Urothelium cell line (cell line): Measurements from ENCODE around the gene CARD11.
"Not testable (repeated sequence)": the region's sequence is repeated elsewhere in the genome, so short reads cannot be mapped to it uniquely, and the experiment has no call there.

Experiments used
- DNase-seq: peaks from one replicate; pipeline ENCODE4 v3.0.0; 2011; ENCODE audit warnings: low spot score, mixed read lengths
- FAIRE-seq: peaks from 2 replicates; lab custom pipeline; 2011; peaks lifted over from hg19 to GRCh38; lab: Jason Lieb, UNC

The CARD11 gene

GRCh38 chr7:2967705-2968104, 76.0 kb downstream of the CARD11 start:
- FAIRE-seq (no peak), DNase-seq (no peak)

- no peak for DNase-seq
- no peak for FAIRE-seq
Measured at GRCh38 chr7:2967253-2967652, 76.4 kb downstream of the CARD11 start.

GRCh38 chr7:2966466-2967078, 77.1 kb downstream of the CARD11 start:
- FAIRE-seq (peak; percentile 80), DNase-seq (no peak)

GRCh38 chr7:2965745-2966270, 77.9 kb downstream of the CARD11 start:
- FAIRE-seq, result peak; percentile 37
- no peak for DNase-seq

GRCh38 chr7:2965301-2965700, 78.4 kb downstream of the CARD11 start:
- FAIRE-seq, result no peak

GRCh38 chr7:2964208-2964607, 79.5 kb downstream of the CARD11 start:
- peak; percentile 89 for FAIRE-seq
- no peak for DNase-seq

More at GRCh38 chr7:2965301-2965700, 78.4 kb downstream of the CARD11 start:
- no peak for DNase-seq

GRCh38 chr7:2962865-2963264, 80.8 kb downstream of the CARD11 start:
- no peak for FAIRE-seq

GRCh38 chr7:2959828-2960599, 83.7 kb downstream of the CARD11 start:
- FAIRE-seq (peak; percentile 27), DNase-seq (no peak)

More at GRCh38 chr7:2962865-2963264, 80.8 kb downstream of the CARD11 start:
- DNase-seq, result no peak

GRCh38 chr7:2959103-2959680, 84.5 kb downstream of the CARD11 start:
- no peak for DNase-seq
- peak; percentile 91 for FAIRE-seq

GRCh38 chr7:2958416-2959102, 85.1 kb downstream of the CARD11 start:
- FAIRE-seq (peak; percentile 5), DNase-seq (no peak)

GRCh38 chr7:2957369-2957727, 86.3 kb downstream of the CARD11 start:
- FAIRE-seq, result not testable (repeated sequence)

GRCh38 chr7:2956526-2957368, 86.9 kb downstream of the CARD11 start:
- FAIRE-seq, result peak; percentile 95
- DNase-seq, result peak; percentile 74

More at GRCh38 chr7:2957369-2957727, 86.3 kb downstream of the CARD11 start:
- not testable (repeated sequence) for DNase-seq

- DNase-seq (no peak), FAIRE-seq (no peak)
Measured at GRCh38 chr7:2956076-2956475, 87.6 kb downstream of the CARD11 start.

- peak; percentile 56 for FAIRE-seq
- no peak for DNase-seq
Measured at GRCh38 chr7:2955269-2955668, 88.4 kb downstream of the CARD11 start.

GRCh38 chr7:2954433-2954853, 89.2 kb downstream of the CARD11 start:
- FAIRE-seq (peak; percentile 97), DNase-seq (no peak)

- DNase-seq (no peak), FAIRE-seq (no peak)
Measured at GRCh38 chr7:2953588-2954407, 89.9 kb downstream of the CARD11 start.

GRCh38 chr7:2953099-2953498, 90.6 kb downstream of the CARD11 start:
- DNase-seq (no peak), FAIRE-seq (no peak)

- FAIRE-seq, result no peak
- DNase-seq, result no peak
Measured at GRCh38 chr7:2952316-2952715, 91.4 kb downstream of the CARD11 start.

GRCh38 chr7:2950578-2950977, 93.1 kb downstream of the CARD11 start:
- FAIRE-seq (no peak), DNase-seq (no peak)
